C1 segment of cervical spinal cord (tissue), 14 donors: Measurements from ENCODE around the gene POLR1D.

Experiments
- DNase-seq, 14 donors: peaks; one replicate each; lab custom pipeline; 2025; lab: John Stamatoyannopoulos, UW

Gene POLR1D

GRCh38 chr13:27638521-27638920, 16.8 kb downstream of the POLR1D start:
- DNase-seq, result peak in 3 of 14 donors; percentile 1 to 42 (median 5)

- no peak for DNase-seq
These were observed 17.5 kb downstream of the POLR1D start for GRCh38 chr13:27639186-27639585.

DNA sequence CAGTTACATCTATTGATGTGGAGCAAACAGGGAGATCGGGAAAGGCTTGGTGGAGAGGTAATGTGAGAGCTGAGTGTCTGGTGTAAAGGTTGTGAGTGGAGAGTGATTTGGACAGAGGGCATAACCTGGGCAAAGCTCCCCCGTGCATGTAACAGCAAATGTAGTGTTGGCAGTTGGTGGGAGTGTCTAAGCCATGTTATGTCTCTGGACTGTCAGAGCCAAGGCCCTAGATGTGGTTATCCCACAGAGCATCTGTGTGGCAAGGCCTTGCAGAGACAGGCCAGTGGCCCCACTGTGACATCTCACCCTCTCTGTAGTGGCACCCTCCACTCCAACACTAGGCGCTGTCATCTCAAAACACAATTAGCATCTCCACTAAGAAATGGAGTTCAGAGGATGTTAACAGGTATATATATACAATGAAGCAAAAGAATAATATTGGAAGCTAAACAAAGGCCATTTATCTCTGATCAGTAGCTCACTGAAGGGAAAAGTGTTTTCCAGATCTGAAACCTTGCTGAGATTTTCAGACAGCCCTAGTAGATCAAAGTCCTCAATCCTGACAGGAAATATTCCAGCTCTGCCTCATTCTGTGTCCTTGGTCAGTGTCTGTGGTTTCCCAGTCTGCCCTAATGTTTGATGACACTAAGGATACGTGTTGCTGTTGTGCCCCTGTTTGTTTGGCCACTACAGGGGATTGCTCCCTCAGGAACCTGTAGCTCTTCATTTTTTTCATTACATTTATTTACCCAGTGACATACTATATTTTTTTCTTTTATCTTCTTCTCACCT, 20.2 kb downstream of the POLR1D start:
- no peak for DNase-seq

GRCh38 chr13:27643334-27644132, 21.8 kb downstream of the POLR1D start:
- DNase-seq, result no peak

- no peak for DNase-seq
These were observed 22.6 kb downstream of the POLR1D start for GRCh38 chr13:27644302-27644701.

GRCh38 chr13:27650312-27650711, 28.6 kb downstream of the POLR1D start:
- no peak for DNase-seq

GRCh38 chr13:27654059-27654458, 32.4 kb downstream of the POLR1D start:
- no peak for DNase-seq

- DNase-seq, result no peak
These were observed 33.1 kb downstream of the POLR1D start for GRCh38 chr13:27654816-27655215.

DNA sequence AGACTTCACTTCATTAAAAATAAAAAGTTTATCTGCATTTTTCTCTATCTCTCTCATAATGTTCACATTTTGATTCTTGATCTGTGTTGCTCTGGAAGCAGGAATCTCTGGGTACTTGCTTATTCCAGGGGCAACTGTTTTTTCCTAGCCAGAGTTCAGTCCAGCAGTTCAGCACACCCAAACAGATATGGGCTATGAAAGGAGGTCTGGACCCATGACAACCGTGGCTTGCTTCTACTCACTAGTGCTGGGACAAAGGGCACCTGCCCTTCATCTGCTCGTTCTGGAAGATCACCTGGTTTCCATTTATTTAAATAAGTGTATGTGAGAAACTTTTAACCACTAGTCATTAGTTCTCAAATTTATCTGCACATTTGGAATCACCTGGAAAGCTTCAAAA, 36.0 kb downstream of the POLR1D start:
- DNase-seq, result no peak

- DNase-seq, result no peak
These were observed 36.9 kb downstream of the POLR1D start for GRCh38 chr13:27658546-27658945.

DNA sequence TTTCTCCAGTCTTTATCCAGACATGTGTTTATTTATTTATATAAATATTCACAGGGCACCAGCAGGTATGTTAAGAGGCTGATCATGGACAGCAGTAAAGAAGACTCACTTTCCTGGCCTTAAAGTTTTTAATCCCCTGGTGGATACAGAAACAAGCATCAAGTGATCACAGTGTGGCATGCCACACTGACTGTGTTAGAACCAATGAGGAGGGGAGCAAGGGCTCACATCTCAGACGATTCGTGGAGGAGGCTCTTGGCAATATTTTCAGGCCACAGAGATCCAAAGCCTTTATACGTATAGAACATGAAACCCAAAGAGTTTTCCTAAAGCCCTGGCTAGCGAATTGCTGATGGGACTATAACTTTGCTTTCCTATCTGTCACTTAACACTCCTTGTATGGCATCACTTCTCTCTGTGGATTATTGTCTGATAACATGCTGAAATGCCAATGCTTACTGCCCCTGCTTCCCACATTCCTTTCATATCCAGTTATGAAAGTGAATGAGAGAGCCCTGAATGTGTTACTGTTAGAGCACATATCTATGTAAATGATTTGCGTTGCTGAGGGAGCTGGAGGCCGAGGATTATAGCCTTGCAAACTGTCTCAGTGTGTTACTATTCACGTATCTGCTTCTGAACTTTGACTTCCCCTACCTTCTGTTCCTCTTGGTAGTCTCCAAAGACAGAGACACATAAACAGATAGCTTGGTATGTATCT, 37.6 kb downstream of the POLR1D start:
- no peak for DNase-seq

- peak in 1 of 14 donors; percentile 83 for DNase-seq
These were observed 38.8 kb downstream of the POLR1D start for GRCh38 chr13:27660511-27660910.

DNA sequence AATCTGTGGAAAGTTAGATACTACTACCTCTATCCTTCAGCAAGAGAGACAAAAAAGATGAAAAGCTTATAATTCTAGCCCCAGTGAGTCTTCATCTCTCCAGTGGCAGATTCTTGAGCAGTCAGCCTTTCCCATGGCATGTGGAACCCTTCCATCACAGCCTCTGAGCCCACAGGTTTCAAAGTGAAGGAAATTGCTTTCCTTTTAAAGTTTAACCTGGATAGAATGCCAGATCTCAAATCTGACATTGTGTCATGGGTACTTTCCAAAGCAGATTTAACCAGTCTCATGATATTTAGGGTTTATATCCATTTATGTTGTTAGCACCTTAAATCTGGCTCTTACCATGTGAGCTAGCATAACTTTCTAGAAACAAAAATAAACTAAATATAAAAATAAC, 39.3 kb downstream of the POLR1D start:
- DNase-seq, result no peak

GRCh38 chr13:27662738-27663470, 41.2 kb downstream of the POLR1D start:
- no peak for DNase-seq

GRCh38 chr13:27663947-27664346, 42.3 kb downstream of the POLR1D start:
- DNase-seq, result peak in 1 of 14 donors; percentile 9

DNA sequence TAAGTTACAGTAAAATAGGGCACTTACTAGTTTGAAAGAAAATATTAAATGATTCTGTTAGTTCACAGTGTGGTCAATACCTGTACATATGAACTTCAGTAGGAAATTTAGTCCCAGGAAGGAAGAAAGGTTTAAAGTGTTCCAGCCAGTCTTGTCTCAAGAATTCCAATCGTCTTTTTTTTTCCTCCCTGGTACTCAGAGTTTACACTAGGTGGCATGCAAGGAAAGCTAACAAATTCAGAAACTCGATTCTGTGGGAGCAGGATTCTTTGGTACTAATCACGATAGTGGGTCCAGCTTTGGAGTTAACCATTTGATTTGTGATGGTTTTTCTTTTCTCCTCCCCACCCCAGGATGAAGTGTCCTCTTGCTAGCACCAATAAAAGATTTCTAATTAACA, 43.6 kb downstream of the POLR1D start:
- DNase-seq, result no peak

- DNase-seq, result no peak
These were observed 44.1 kb downstream of the POLR1D start for GRCh38 chr13:27665761-27666160.

GRCh38 chr13:27666951-27667350, 45.3 kb downstream of the POLR1D start:
- no peak for DNase-seq

GRCh38 chr13:27667946-27668345, 46.3 kb downstream of the POLR1D start:
- no peak for DNase-seq

DNA sequence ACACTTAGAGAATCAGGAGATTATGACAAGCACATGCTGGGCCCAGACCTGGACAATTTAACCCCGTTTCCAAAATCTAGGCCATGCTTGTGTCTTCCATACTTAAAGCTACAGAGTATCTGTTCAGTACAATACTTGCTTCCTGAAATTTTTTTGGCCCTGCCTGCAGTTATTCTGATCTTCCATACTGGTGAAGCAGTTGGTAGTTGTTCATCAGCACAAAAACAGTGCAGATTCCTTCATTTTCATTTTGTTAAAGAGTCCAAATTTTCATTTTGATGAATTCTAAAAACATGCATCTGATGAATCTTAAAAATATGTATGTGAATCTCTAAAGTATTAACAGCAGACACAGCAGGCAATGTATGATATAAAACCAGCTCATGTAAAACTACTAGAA, 49.2 kb downstream of the POLR1D start:
- peak in 1 of 14 donors; percentile 15 for DNase-seq

DNA sequence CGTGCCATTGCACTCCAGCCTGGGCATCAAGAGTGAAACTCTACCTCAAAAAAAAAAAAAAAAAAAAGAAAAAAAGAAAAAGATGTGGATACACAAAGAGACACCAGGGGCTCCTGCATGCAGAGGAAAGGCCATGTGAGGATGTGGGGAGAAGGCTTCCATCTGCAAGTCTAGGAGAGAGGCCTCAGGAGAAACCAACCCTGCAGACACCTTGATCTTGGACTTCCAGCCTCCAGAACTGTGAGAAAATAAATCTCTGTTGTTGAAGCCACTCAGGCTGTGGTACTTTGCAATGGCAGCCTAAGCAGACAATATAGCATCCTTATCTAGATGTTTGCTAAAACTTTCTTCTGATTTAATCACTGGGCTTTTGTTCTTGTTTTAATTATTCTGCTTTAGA, 50.3 kb downstream of the POLR1D start:
- DNase-seq, result no peak
